Measurements from ENCODE around the gene ELOVL3.

DNA sequence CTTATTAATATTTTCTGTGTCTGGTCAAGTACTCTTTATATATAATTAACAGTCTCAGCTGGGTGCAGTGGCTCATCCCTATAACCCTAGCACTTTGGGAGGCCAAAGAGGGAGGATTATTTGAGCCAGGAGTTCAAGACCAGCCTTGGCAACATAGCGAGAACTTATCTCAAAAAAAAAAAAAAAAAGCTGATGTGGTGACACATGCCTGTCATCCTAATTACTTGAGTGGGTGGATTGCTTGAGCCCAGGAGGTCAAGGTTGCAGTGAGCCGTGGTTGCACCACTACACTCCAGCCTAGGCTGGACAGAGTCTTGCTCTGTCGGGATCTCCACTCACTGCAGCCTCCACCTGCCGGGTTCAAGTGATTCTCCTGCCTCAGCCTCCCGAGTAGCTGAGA is 6.7 kb upstream of the ELOVL3 start:
- TF ChIP-seq, protein P1, sequence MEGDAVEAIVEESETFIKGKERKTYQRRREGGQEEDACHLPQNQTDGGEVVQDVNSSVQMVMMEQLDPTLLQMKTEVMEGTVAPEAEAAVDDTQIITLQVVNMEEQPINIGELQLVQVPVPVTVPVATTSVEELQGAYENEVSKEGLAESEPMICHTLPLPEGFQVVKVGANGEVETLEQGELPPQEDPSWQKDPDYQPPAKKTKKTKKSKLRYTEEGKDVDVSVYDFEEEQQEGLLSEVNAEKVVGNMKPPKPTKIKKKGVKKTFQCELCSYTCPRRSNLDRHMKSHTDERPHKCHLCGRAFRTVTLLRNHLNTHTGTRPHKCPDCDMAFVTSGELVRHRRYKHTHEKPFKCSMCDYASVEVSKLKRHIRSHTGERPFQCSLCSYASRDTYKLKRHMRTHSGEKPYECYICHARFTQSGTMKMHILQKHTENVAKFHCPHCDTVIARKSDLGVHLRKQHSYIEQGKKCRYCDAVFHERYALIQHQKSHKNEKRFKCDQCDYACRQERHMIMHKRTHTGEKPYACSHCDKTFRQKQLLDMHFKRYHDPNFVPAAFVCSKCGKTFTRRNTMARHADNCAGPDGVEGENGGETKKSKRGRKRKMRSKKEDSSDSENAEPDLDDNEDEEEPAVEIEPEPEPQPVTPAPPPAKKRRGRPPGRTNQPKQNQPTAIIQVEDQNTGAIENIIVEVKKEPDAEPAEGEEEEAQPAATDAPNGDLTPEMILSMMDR (IDR thresholded peaks at IDR 0.05; ENCODE audit: insufficient read depth, low read depth, low read length) = no peak
- TF ChIP-seq EZH2 (IDR thresholded peaks at IDR 0.05; ENCODE audit: insufficient read depth, low read length) = no peak

All from astrocyte (in vitro differentiated cells and primary cell).